A673 (cell line): ENCODE data around the gene SMOC2. TPM values are rescaled to one million over a fixed set of nuclear protein-coding genes. Genes with fewer than 3 reads are reported as not detected.

ENCODE experiments used
- BruUV-seq: library from RNA; stranded (reverse); fragments of 400-500 nt; replicated peaks from 2 replicates; lab custom pipeline; 2021; lab: Mats Ljungman, UMichigan
- CTCF ChIA-PET: fragments of 300-600 bp; sonication (Branson Sonifier 250); formaldehyde crosslinking; loops from one replicate; lab custom pipeline; 2022; ENCODE audit warnings: antibody characterized with exemption; lab: Charles Lee
- POLR2A ChIA-PET: fragments of 300-600 bp; sonication (Branson Sonifier 250); formaldehyde crosslinking; loops from one replicate; lab custom pipeline; 2022; ENCODE audit warnings: antibody characterized with exemption; ENCODE audit not compliant: low non-redundant PET; lab: Charles Lee
- DNase-seq: peaks from one replicate; pipeline ENCODE4 v3.0.0-alpha.2; 2015; ENCODE audit warnings: low spot score
- H3K27ac ChIP-seq: fragments of 200-600 bp; sonication (generic); 2 replicates; pipeline ENCODE4 v1.5.1; 2016; ENCODE audit warnings: mixed run types, low read depth, mild to moderate bottlenecking, mixed read lengths, antibody characterized with exemption, low read length; ENCODE audit not compliant: poor library complexity, severe bottlenecking
- H3K27me3 ChIP-seq: fragments of 200-600 bp; sonication (generic); replicated peaks from 2 replicates; pipeline ENCODE4 v1.6.1; 2017; ENCODE audit warnings: mixed run types, low read depth, mild to moderate bottlenecking, mixed read lengths, antibody characterized with exemption, low read length; ENCODE audit not compliant: insufficient read depth, poor library complexity
- H3K36me3 ChIP-seq: fragments of 200-600 bp; sonication (generic); 2 replicates; pipeline ENCODE4 v1.6.1; 2016; ENCODE audit warnings: mixed run types, mild to moderate bottlenecking, mixed read lengths, antibody characterized with exemption, low read length; ENCODE audit not compliant: insufficient read depth, poor library complexity, severe bottlenecking
- H3K4me1 ChIP-seq: fragments of 200-600 bp; sonication (generic); 2 replicates; pipeline ENCODE4 v1.6.1; 2017; ENCODE audit warnings: mixed run types, mild to moderate bottlenecking, mixed read lengths, antibody characterized with exemption, low read length; ENCODE audit not compliant: insufficient read depth, poor library complexity, severe bottlenecking
- H3K4me3 ChIP-seq: fragments of 200-600 bp; sonication (generic); 2 replicates; pipeline ENCODE4 v1.5.1; 2016; ENCODE audit warnings: low read depth, mixed run types, mild to moderate bottlenecking, mixed read lengths, low read length; ENCODE audit not compliant: poor library complexity, severe bottlenecking
- H3K9me3 ChIP-seq: fragments of 200-600 bp; sonication (generic); 2 replicates; pipeline ENCODE4 v1.6.1; 2016; ENCODE audit warnings: mixed run types, low read depth, mild to moderate bottlenecking, mixed read lengths, antibody characterized with exemption, low read length; ENCODE audit not compliant: poor library complexity, severe bottlenecking
- EZH2 ChIP-seq: fragments of 200-600 bp; sonication (generic); IDR thresholded peaks from 2 replicates; pipeline ENCODE4 v1.6.1; 2017; ENCODE audit warnings: borderline replicate concordance, low read depth, mild to moderate bottlenecking, mixed read lengths, antibody characterized with exemption, low read length; ENCODE audit not compliant: poor library complexity, severe bottlenecking
- intact Hi-C: fragments of 100-400 bp; cut with micrococcal nuclease; formaldehyde crosslinking; loops from one replicate; pipeline ENCODE4 v1.10.0; 2022; ENCODE audit not compliant: unreplicated experiment
- total RNA-seq: library from RNA; stranded (reverse); gene quantifications from 2 replicates; pipeline ENCODE4 v1.2.3, GENCODE V29; 2021
- TF ChIP-seq, protein P1 (sequence below): fragments of 300-800, 200-600 bp; sonication (generic); conservative IDR thresholded peaks from 2 replicates; pipeline ENCODE4 v1.5.1; 2017; ENCODE audit warnings: low read depth, mild to moderate bottlenecking, antibody characterized with exemption, low read length, moderate library complexity, mixed read lengths

SMOC2 gene
- total RNA-seq, 1 experiment from 2014 or later, result 1.8 TPM

DNA sequence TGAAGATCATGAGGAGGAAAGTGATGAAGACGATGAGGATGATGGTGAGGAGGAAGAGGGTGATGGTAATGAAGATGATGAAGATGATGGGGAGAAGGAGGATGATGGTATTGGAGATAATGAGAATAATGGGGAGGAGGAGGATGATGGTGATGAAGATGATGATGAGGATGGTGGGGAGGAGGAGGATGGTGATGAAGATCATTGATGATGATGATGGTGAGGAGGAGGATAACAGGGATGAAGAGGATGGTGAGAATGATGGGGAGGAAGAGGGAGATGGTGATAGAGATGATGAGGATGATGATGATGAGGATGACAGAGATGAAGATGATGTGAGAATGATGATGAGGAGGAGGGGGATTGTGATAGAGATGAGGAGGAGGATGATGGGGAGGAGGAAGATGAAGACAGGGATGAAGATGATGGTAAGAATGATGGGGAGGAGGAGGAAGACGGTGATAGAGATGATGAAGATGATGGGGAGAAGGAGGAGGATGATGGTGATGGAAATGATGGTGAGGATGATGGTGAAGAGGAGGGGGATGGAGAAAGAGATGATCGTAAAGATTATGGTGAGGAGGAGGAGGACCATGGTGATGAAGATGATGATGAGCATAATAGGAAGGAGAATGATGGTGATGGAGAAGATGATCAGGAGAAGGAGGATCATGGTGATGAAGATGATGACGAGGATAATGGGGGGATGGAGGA is 273.7 kb downstream of the SMOC2 start:
- ChIA-PET POLR2A (no interaction called here), CTCF (interaction anchor here (0.5 kb wide), 1 partner anchor 114 kb away, joined by 8 read pairs; no protein-coding TSS in a partner anchor)
- no peaks in the 10 kb centered on the region for H3K36me3 ChIP-seq
- H3K27ac ChIP-seq, result no peak overlapping the region
- TF ChIP-seq EZH2, result no peak
- TF ChIP-seq, protein P1, sequence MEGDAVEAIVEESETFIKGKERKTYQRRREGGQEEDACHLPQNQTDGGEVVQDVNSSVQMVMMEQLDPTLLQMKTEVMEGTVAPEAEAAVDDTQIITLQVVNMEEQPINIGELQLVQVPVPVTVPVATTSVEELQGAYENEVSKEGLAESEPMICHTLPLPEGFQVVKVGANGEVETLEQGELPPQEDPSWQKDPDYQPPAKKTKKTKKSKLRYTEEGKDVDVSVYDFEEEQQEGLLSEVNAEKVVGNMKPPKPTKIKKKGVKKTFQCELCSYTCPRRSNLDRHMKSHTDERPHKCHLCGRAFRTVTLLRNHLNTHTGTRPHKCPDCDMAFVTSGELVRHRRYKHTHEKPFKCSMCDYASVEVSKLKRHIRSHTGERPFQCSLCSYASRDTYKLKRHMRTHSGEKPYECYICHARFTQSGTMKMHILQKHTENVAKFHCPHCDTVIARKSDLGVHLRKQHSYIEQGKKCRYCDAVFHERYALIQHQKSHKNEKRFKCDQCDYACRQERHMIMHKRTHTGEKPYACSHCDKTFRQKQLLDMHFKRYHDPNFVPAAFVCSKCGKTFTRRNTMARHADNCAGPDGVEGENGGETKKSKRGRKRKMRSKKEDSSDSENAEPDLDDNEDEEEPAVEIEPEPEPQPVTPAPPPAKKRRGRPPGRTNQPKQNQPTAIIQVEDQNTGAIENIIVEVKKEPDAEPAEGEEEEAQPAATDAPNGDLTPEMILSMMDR, result no peak
- no peaks in the 10 kb centered on the region for H3K9me3 ChIP-seq
- DNase-seq, result no peak
- H3K4me3 ChIP-seq, result no peak overlapping the region
- intact Hi-C loops, result no loop called here
- H3K27me3 ChIP-seq, result peaks cover 20% of the 10 kb centered on the region
- no TSS peak for BruUV-seq
- no peaks in the 10 kb centered on the region for H3K4me1 ChIP-seq

DNA sequence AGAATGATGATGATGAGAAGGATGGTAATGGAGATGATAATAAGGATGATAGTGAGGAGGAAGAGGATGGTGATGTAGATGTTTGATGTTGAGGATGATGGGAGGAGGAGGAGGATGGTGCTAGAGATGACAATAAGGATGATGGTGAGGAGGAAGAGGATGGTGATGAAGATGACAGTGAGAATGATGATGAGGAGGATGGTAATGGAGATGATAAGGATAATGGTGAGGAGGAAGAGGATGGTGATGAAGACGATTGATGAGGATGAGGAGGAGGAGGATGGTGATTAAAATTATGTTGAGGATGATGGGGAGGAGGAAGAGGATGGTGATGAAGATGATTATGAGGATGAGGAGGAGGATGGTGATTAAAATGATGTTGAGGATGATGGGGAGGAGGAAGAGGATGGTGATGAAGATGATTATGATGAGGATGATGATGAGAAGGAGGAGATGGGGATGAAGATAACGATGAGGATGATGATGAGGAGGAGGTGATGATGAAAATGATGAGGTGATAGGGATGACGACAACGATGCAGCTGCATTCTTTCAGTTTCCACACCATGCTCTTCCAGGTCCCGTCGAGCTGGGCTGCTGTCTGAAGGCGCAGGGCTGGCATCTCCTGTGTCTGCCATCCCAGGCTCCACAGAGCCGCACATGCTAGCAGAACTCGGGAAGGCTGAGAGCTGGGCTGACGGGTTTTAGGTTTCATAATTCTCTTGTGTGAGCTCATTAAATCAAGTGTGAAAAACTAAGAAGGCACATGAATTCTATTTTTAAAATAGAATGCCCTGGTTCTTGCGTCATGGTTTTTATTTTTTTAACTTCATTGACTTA is 274.9 kb downstream of the SMOC2 start:
- BruUV-seq, result no TSS peak
- Histone ChIP-seq H3K4me1 (no peaks in the 10 kb centered on the region), H3K27ac (no peak overlapping the region), H3K9me3 (no peaks in the 10 kb centered on the region), H3K4me3 (no peak overlapping the region), H3K36me3 (no peaks in the 10 kb centered on the region), H3K27me3 (peaks cover 12% of the 10 kb centered on the region)
- CTCF ChIA-PET, result no interaction called here
- intact Hi-C loops, result no loop called here
- no peak for TF ChIP-seq EZH2
- peak; percentile 28 for DNase-seq
- POLR2A ChIA-PET, result no interaction called here

- Histone ChIP-seq H3K4me1 (no peaks in the 10 kb centered on the region), H3K36me3 (no peaks in the 10 kb centered on the region), H3K27ac (no peak overlapping the region), H3K9me3 (no peaks in the 10 kb centered on the region), H3K4me3 (no peak overlapping the region), H3K27me3 (peaks cover 5% of the 10 kb centered on the region)
- DNase-seq, result no peak
- no TSS peak for BruUV-seq
- TF ChIP-seq, protein P1, result no peak
- no peak for TF ChIP-seq EZH2
- intact Hi-C loops, result no loop called here
- ChIA-PET CTCF (no interaction called here), POLR2A (no interaction called here)
These were observed 275.6 kb downstream of the SMOC2 start for GRCh38 chr6:168716581-168716980.
